Stimulated activated naive B cell treated with anti-CD40 and anti-IgM and Interleukin-4, amounts not matched to agents 10 μg/mL and 1 μg/mL and 100 μg/mL, for 72 hours (primary cell): ENCODE results near the gene IGDCC3.

Source experiments
- ATAC-seq, 2 donors: fragments of 150-1000 bp; cut with Tn5 transposase; replicated peaks; 2 replicates each; pipeline ENCODE4 v1.10.0; 2021; ENCODE audit warnings: moderate library complexity in 1 of 2
- DNase-seq: peaks from one replicate; pipeline ENCODE4 v3.0.0; 2021
- H3K27ac Mint-ChIP-seq: one replicate; pipeline ENCODE4 v1.8.0; 2022; ENCODE audit warnings: mild to moderate bottlenecking, mixed read lengths
- H3K27me3 Mint-ChIP-seq, 2 donors: one replicate each; pipeline ENCODE4 v1.8.0; 2022; ENCODE audit warnings: mixed read lengths in 2 of 2
- H3K36me3 Mint-ChIP-seq, 2 donors: one replicate each; pipeline ENCODE4 v1.8.0; 2022; ENCODE audit warnings: mixed read lengths in 2 of 2, mild to moderate bottlenecking in 1 of 2
- H3K4me1 Mint-ChIP-seq, 2 donors: one replicate each; pipeline ENCODE4 v1.8.0; 2022; ENCODE audit warnings: mixed read lengths in 2 of 2, mild to moderate bottlenecking in 1 of 2
- H3K4me3 Mint-ChIP-seq, 2 donors: one replicate each; pipeline ENCODE4 v1.8.0; 2022; ENCODE audit warnings: mild to moderate bottlenecking in 2 of 2, mixed read lengths in 2 of 2, moderate library complexity in 1 of 2
- H3K9me3 Mint-ChIP-seq, 2 donors: one replicate each; pipeline ENCODE4 v1.8.0; 2022; ENCODE audit warnings: mixed read lengths in 2 of 2, mild to moderate bottlenecking in 1 of 2

IGDCC3 gene

GRCh38 chr15:65386886-65387285, 9.1 kb upstream of the IGDCC3 start:
- no peak overlapping the region for H3K27ac Mint-ChIP-seq
- ATAC-seq (no peak), DNase-seq (no peak)
- no peaks in the 10 kb centered on the region for H3K36me3 Mint-ChIP-seq
- H3K9me3 Mint-ChIP-seq = no peaks in the 10 kb centered on the region
- no peak overlapping the region for H3K4me3 Mint-ChIP-seq
- H3K4me1 Mint-ChIP-seq = peaks cover 14 to 18% of the 10 kb centered on the region in 2 donors
- peaks cover 20 to 34% of the 10 kb centered on the region in 2 donors for H3K27me3 Mint-ChIP-seq

GRCh38 chr15:65386376-65386775, 8.6 kb upstream of the IGDCC3 start:
- no peak overlapping the region for H3K4me3 Mint-ChIP-seq
- no peak overlapping the region for H3K27ac Mint-ChIP-seq
- ATAC-seq = no peak
- H3K9me3 Mint-ChIP-seq = no peaks in the 10 kb centered on the region
- H3K27me3 Mint-ChIP-seq = peaks cover 19 to 31% of the 10 kb centered on the region in 2 donors
- H3K4me1 Mint-ChIP-seq = peaks cover 14 to 18% of the 10 kb centered on the region in 2 donors
- DNase-seq = no peak
- no peaks in the 10 kb centered on the region for H3K36me3 Mint-ChIP-seq

- H3K36me3 Mint-ChIP-seq = no peaks in the 10 kb centered on the region
- H3K4me1 Mint-ChIP-seq = peaks cover 14 to 18% of the 10 kb centered on the region in 2 donors
- H3K27me3 Mint-ChIP-seq = peaks cover 19 to 31% of the 10 kb centered on the region in 2 donors
- peak overlapping the region in 1 of 2 donors; percentile 93 for H3K4me3 Mint-ChIP-seq
- no peaks in the 10 kb centered on the region for H3K9me3 Mint-ChIP-seq
- no peak for ATAC-seq
- H3K27ac Mint-ChIP-seq = peak overlapping the region; percentile 77
- DNase-seq = no peak
Observed at GRCh38 chr15:65385870-65386258, 8.1 kb upstream of the IGDCC3 start.

- peak; percentile 74 for DNase-seq
- H3K27me3 Mint-ChIP-seq = peaks cover 21 to 31% of the 10 kb centered on the region in 2 donors
- no peaks in the 10 kb centered on the region for H3K36me3 Mint-ChIP-seq
- H3K4me1 Mint-ChIP-seq = peaks cover 14 to 18% of the 10 kb centered on the region in 2 donors
- H3K27ac Mint-ChIP-seq = peak overlapping the region; percentile 77
- ATAC-seq = peak; percentile 90
- H3K4me3 Mint-ChIP-seq = peak overlapping the region; percentile 93
- H3K9me3 Mint-ChIP-seq = no peaks in the 10 kb centered on the region
Observed at GRCh38 chr15:65384895-65385869, 7.4 kb upstream of the IGDCC3 start.

- ATAC-seq (peak; percentile 26 to 30), DNase-seq (no peak)
- no peaks in the 10 kb centered on the region for H3K9me3 Mint-ChIP-seq
- H3K4me3 Mint-ChIP-seq = peak overlapping the region; percentile 93
- no peak overlapping the region for H3K27ac Mint-ChIP-seq
- peaks cover 22 to 34% of the 10 kb centered on the region in 2 donors for H3K27me3 Mint-ChIP-seq
- peaks cover 14 to 18% of the 10 kb centered on the region in 2 donors for H3K4me1 Mint-ChIP-seq
- no peaks in the 10 kb centered on the region for H3K36me3 Mint-ChIP-seq
Observed at GRCh38 chr15:65384505-65384894, 6.7 kb upstream of the IGDCC3 start.

- DNase-seq (no peak), ATAC-seq (no peak)
- H3K27ac Mint-ChIP-seq = no peak overlapping the region
- H3K4me3 Mint-ChIP-seq = peak overlapping the region in 1 of 2 donors; percentile 32
- H3K4me1 Mint-ChIP-seq = peaks cover 14 to 18% of the 10 kb centered on the region in 2 donors
- H3K36me3 Mint-ChIP-seq = no peaks in the 10 kb centered on the region
- peaks cover 21 to 37% of the 10 kb centered on the region in 2 donors for H3K27me3 Mint-ChIP-seq
- no peaks in the 10 kb centered on the region for H3K9me3 Mint-ChIP-seq
Observed at GRCh38 chr15:65383991-65384390, 6.2 kb upstream of the IGDCC3 start.

GRCh38 chr15:65383456-65383855, 5.7 kb upstream of the IGDCC3 start:
- H3K36me3 Mint-ChIP-seq = no peaks in the 10 kb centered on the region
- peaks cover 24 to 35% of the 10 kb centered on the region in 2 donors for H3K27me3 Mint-ChIP-seq
- peaks cover 15 to 19% of the 10 kb centered on the region in 2 donors for H3K4me1 Mint-ChIP-seq
- no peak for ATAC-seq
- H3K4me3 Mint-ChIP-seq = no peak overlapping the region
- no peaks in the 10 kb centered on the region for H3K9me3 Mint-ChIP-seq
- H3K27ac Mint-ChIP-seq = no peak overlapping the region
- no peak for DNase-seq

GRCh38 chr15:65382921-65383320, 5.1 kb upstream of the IGDCC3 start:
- no peak overlapping the region for H3K27ac Mint-ChIP-seq
- DNase-seq (no peak), ATAC-seq (no peak)
- H3K9me3 Mint-ChIP-seq = no peaks in the 10 kb centered on the region
- H3K27me3 Mint-ChIP-seq = peaks cover 28 to 39% of the 10 kb centered on the region in 2 donors
- peaks cover 17 to 23% of the 10 kb centered on the region in 2 donors for H3K4me1 Mint-ChIP-seq
- H3K36me3 Mint-ChIP-seq = no peaks in the 10 kb centered on the region
- H3K4me3 Mint-ChIP-seq = no peak overlapping the region

GRCh38 chr15:65382146-65382491, 4.3 kb upstream of the IGDCC3 start:
- Mint-ChIP-seq H3K9me3 (no peaks in the 10 kb centered on the region), H3K27ac (no peak overlapping the region), H3K4me3 (no peak overlapping the region), H3K36me3 (no peaks in the 10 kb centered on the region), H3K4me1 (peaks cover 18 to 26% of the 10 kb centered on the region in 2 donors), H3K27me3 (peaks cover 30 to 43% of the 10 kb centered on the region in 2 donors)
- no peak for ATAC-seq
- DNase-seq = no peak

GRCh38 chr15:65381445-65382145, 3.8 kb upstream of the IGDCC3 start:
- ATAC-seq (no peak), DNase-seq (no peak)
- Mint-ChIP-seq H3K4me3 (no peak overlapping the region), H3K27me3 (peaks cover 35 to 48% of the 10 kb centered on the region in 2 donors), H3K4me1 (peaks cover 22 to 31% of the 10 kb centered on the region in 2 donors), H3K9me3 (no peaks in the 10 kb centered on the region), H3K36me3 (no peaks in the 10 kb centered on the region), H3K27ac (no peak overlapping the region)

GRCh38 chr15:65379986-65380385, 2.2 kb upstream of the IGDCC3 start:
- H3K36me3 Mint-ChIP-seq = no peaks in the 10 kb centered on the region
- H3K27me3 Mint-ChIP-seq = peaks cover 50 to 61% of the 10 kb centered on the region in 2 donors

GRCh38 chr15:65377105-65377975, 462 bp downstream of the IGDCC3 start:
- ATAC-seq (peak; percentile 66 to 76), DNase-seq (no peak)
- H3K4me1 Mint-ChIP-seq = peaks cover 11 to 15% of the 10 kb centered on the region in 2 donors
- no peaks in the 10 kb centered on the region for H3K36me3 Mint-ChIP-seq
- peaks cover 61 to 63% of the 10 kb centered on the region in 2 donors for H3K27me3 Mint-ChIP-seq
- H3K27ac Mint-ChIP-seq = no peak overlapping the region
- H3K9me3 Mint-ChIP-seq = no peaks in the 10 kb centered on the region
- peak overlapping the region; percentile 83 to 85 for H3K4me3 Mint-ChIP-seq

More at GRCh38 chr15:65379986-65380385, 2.2 kb upstream of the IGDCC3 start:
- ATAC-seq (no peak), DNase-seq (no peak)
- no peak overlapping the region for H3K4me3 Mint-ChIP-seq
- no peak overlapping the region for H3K27ac Mint-ChIP-seq
- no peaks in the 10 kb centered on the region for H3K9me3 Mint-ChIP-seq
- peaks cover 19 to 26% of the 10 kb centered on the region in 2 donors for H3K4me1 Mint-ChIP-seq

GRCh38 chr15:65376767-65377104, 1.1 kb downstream of the IGDCC3 start:
- H3K36me3 Mint-ChIP-seq = no peaks in the 10 kb centered on the region
- H3K27me3 Mint-ChIP-seq = peaks cover 62 to 65% of the 10 kb centered on the region in 2 donors
- peaks cover 11 to 15% of the 10 kb centered on the region in 2 donors for H3K4me1 Mint-ChIP-seq
- no peaks in the 10 kb centered on the region for H3K9me3 Mint-ChIP-seq
- peak overlapping the region; percentile 83 to 85 for H3K4me3 Mint-ChIP-seq
- DNase-seq = no peak
- no peak overlapping the region for H3K27ac Mint-ChIP-seq
- ATAC-seq = peak; percentile 50 to 61
